Small intestine (tissue), 7 donors: ENCODE data around the gene CXXC5. TPM values are rescaled to one million over a fixed set of nuclear protein-coding genes. Genes with fewer than 3 reads are reported as not detected.

Source experiments
- DNase-seq, 2 donors: peaks; one replicate each; pipeline versions ENCODE4 v3.0.0 to v3.0.0-alpha.2; 2013
- FAIRE-seq: peaks from 2 replicates; lab custom pipeline; 2012; peaks lifted over from hg19 to GRCh38; lab: Jason Lieb, UNC
- H3K27ac ChIP-seq, 3 donors: one replicate each; pipeline ENCODE4 v1.5.1; 2013; ENCODE audit warnings: low read length in 2 of 3, mild to moderate bottlenecking in 2 of 3, control low read depth in 1 of 3, inconsistent platforms in 1 of 3, low read depth in 1 of 3, moderate library complexity in 1 of 3
- H3K27me3 ChIP-seq, 3 donors: one replicate each; pipeline ENCODE4 v1.6.1; 2013; ENCODE audit warnings: low read length in 3 of 3, inconsistent platforms in 1 of 3; ENCODE audit not compliant: control insufficient read depth in 3 of 3, insufficient read depth in 3 of 3
- H3K36me3 ChIP-seq, 3 donors: one replicate each; pipeline ENCODE4 v1.6.1; 2013; ENCODE audit warnings: low read length in 3 of 3, inconsistent platforms in 1 of 3, low read depth in 1 of 3, mild to moderate bottlenecking in 1 of 3, moderate library complexity in 1 of 3; ENCODE audit not compliant: control insufficient read depth in 3 of 3, insufficient read depth in 2 of 3
- H3K4me1 ChIP-seq, 3 donors: one replicate each; pipeline ENCODE4 v1.6.1; 2013; ENCODE audit warnings: low read length in 2 of 3, inconsistent platforms in 1 of 3, low read depth in 1 of 3, mild to moderate bottlenecking in 1 of 3, moderate library complexity in 1 of 3; ENCODE audit not compliant: control insufficient read depth in 3 of 3, insufficient read depth in 2 of 3
- H3K4me3 ChIP-seq, 3 donors: one replicate each; pipeline ENCODE4 v1.5.1; 2013; ENCODE audit warnings: low read length in 3 of 3, control low read depth in 1 of 3, inconsistent platforms in 1 of 3, low read depth in 1 of 3, mild to moderate bottlenecking in 1 of 3, moderate library complexity in 1 of 3
- H3K9me3 ChIP-seq, 2 donors: one replicate each; pipeline ENCODE4 v1.6.1; 2013; ENCODE audit warnings: low read depth in 1 of 2, low read length in 1 of 2; ENCODE audit not compliant: control insufficient read depth in 2 of 2, insufficient read depth in 1 of 2
- WGBS, 3 donors: extraction: QIAGEN DNeasy Blood & Tissue Kit; methylation state at CpG; one replicate each; pipeline ENCODE4 v1.1.7; 2013; 5-methylcytosine and 5-hydroxymethylcytosine counted together
- polyA plus RNA-seq, 4 donors: library from polyadenylated mRNA; stranded (reverse) in 3 of 4; unstranded in 1 of 4; fragments of 200-250 nt in 3 of 4; fragments of 120-200 nt in 1 of 4; gene quantifications; one replicate each; pipeline versions ENCODE4 v1.2.1 to v1.2.3, GENCODE V29; 2013
- donor health status: healthy with polysubstance abuse.
- donor health status: control.
- donor health status: control.
- donor health status: Bipolar disorder and iron deficiency.
- donor health status: healthy.

CXXC5 gene
- polyA plus RNA-seq, 4 donors, result 3.8 to 89.4 (median 18.2) TPM

GRCh38 chr5:139687656-139688055 lies 39.5 kb downstream of the CXXC5 start:
- FAIRE-seq, result no peak
- H3K27me3 ChIP-seq, result no peaks in the 10 kb centered on the region
- 64 to 79% (median 70%) methylated on average over 6 of the region's 6 CpGs for WGBS, 3 donors
- H3K36me3 ChIP-seq, result peaks cover 0 to 55% (median 0%) of the 10 kb centered on the region in 3 donors
- H3K9me3 ChIP-seq, result no peaks in the 10 kb centered on the region
- no peak overlapping the region for H3K27ac ChIP-seq
- H3K4me1 ChIP-seq, result peaks cover 0 to 26% (median 0%) of the 10 kb centered on the region in 3 donors
- H3K4me3 ChIP-seq, result no peak overlapping the region
- no peak for DNase-seq

GRCh38 chr5:139688088-139688702 lies 40.0 kb downstream of the CXXC5 start:
- Histone ChIP-seq H3K27ac (no peak overlapping the region), H3K9me3 (no peaks in the 10 kb centered on the region), H3K36me3 (peaks cover 0 to 53% (median 0%) of the 10 kb centered on the region in 3 donors), H3K27me3 (no peaks in the 10 kb centered on the region), H3K4me1 (peaks cover 0 to 30% (median 0%) of the 10 kb centered on the region in 3 donors), H3K4me3 (no peak overlapping the region)
- DNase-seq (no peak), FAIRE-seq (no peak)
- WGBS, 3 donors, result 73 to 76% (median 75%) methylated on average over 14 of the region's 14 CpGs

- Histone ChIP-seq H3K4me1 (peaks cover 0 to 33% (median 0%) of the 10 kb centered on the region in 3 donors), H3K4me3 (no peak overlapping the region), H3K27ac (no peak overlapping the region), H3K36me3 (peaks cover 0 to 46% (median 0%) of the 10 kb centered on the region in 3 donors), H3K9me3 (no peaks in the 10 kb centered on the region), H3K27me3 (no peaks in the 10 kb centered on the region)
- FAIRE-seq (no peak), DNase-seq (no peak)
- WGBS, 3 donors, result 65 to 73% (median 73%) methylated on average over 8 of the region's 8 CpGs
These were observed 40.7 kb downstream of the CXXC5 start for GRCh38 chr5:139688751-139689372.

GRCh38 chr5:139689631-139690063 lies 41.5 kb downstream of the CXXC5 start:
- FAIRE-seq, result no peak
- 26 to 44% (median 32%) methylated on average over 14 to 16 of the region's 16 CpGs for WGBS, 3 donors
- Histone ChIP-seq H3K27me3 (no peaks in the 10 kb centered on the region), H3K4me3 (no peak overlapping the region), H3K4me1 (peaks cover 0 to 40% (median 0%) of the 10 kb centered on the region in 3 donors), H3K9me3 (no peaks in the 10 kb centered on the region), H3K27ac (peak overlapping the region in 1 of 3 donors; percentile 38), H3K36me3 (peaks cover 0 to 38% (median 0%) of the 10 kb centered on the region in 3 donors)
- DNase-seq, result peak in 1 of 2 donors; percentile 69

GRCh38 chr5:139690064-139690802 lies 42.1 kb downstream of the CXXC5 start:
- Histone ChIP-seq H3K4me1 (peaks cover 0 to 41% (median 0%) of the 10 kb centered on the region in 3 donors), H3K27ac (peak overlapping the region in 1 of 3 donors; percentile 38), H3K9me3 (no peaks in the 10 kb centered on the region), H3K36me3 (peaks cover 0 to 32% (median 0%) of the 10 kb centered on the region in 3 donors), H3K4me3 (no peak overlapping the region), H3K27me3 (no peaks in the 10 kb centered on the region)
- DNase-seq (peak; percentile 53 to 68), FAIRE-seq (no peak)
- 13 to 21% (median 17%) methylated on average over 13 to 16 of the region's 16 CpGs for WGBS, 3 donors

GRCh38 chr5:139690803-139691629 lies 42.9 kb downstream of the CXXC5 start:
- DNase-seq (no peak), FAIRE-seq (no peak)
- Histone ChIP-seq H3K27me3 (no peaks in the 10 kb centered on the region), H3K4me3 (no peak overlapping the region), H3K36me3 (peaks cover 0 to 24% (median 0%) of the 10 kb centered on the region in 3 donors), H3K9me3 (no peaks in the 10 kb centered on the region), H3K27ac (no peak overlapping the region), H3K4me1 (peaks cover 0 to 41% (median 0%) of the 10 kb centered on the region in 3 donors)
- 68 to 78% (median 75%) methylated on average over 6 of the region's 6 CpGs for WGBS, 3 donors

- peaks cover 0 to 51% (median 0%) of the 10 kb centered on the region in 3 donors for H3K4me1 ChIP-seq
- WGBS, 3 donors, result 91 to 93% (median 92%) methylated on average over 6 of the region's 6 CpGs
These were observed 44.0 kb downstream of the CXXC5 start for GRCh38 chr5:139692148-139692547.

More at GRCh38 chr5:139692148-139692547, 44.0 kb downstream of the CXXC5 start:
- H3K9me3 ChIP-seq, result no peaks in the 10 kb centered on the region
- no peak overlapping the region for H3K27ac ChIP-seq
- peaks cover 0 to 15% (median 0%) of the 10 kb centered on the region in 3 donors for H3K36me3 ChIP-seq
- DNase-seq (no peak), FAIRE-seq (no peak)
- H3K4me3 ChIP-seq, result no peak overlapping the region
- H3K27me3 ChIP-seq, result no peaks in the 10 kb centered on the region
